ENCODE results near the gene MYH16. TPM values are rescaled to one million over a fixed set of nuclear protein-coding genes. Genes with fewer than 3 reads are reported as not detected.

MYH16 gene
- total RNA-seq, 4 donors from 2014 or later: not detected

DNA sequence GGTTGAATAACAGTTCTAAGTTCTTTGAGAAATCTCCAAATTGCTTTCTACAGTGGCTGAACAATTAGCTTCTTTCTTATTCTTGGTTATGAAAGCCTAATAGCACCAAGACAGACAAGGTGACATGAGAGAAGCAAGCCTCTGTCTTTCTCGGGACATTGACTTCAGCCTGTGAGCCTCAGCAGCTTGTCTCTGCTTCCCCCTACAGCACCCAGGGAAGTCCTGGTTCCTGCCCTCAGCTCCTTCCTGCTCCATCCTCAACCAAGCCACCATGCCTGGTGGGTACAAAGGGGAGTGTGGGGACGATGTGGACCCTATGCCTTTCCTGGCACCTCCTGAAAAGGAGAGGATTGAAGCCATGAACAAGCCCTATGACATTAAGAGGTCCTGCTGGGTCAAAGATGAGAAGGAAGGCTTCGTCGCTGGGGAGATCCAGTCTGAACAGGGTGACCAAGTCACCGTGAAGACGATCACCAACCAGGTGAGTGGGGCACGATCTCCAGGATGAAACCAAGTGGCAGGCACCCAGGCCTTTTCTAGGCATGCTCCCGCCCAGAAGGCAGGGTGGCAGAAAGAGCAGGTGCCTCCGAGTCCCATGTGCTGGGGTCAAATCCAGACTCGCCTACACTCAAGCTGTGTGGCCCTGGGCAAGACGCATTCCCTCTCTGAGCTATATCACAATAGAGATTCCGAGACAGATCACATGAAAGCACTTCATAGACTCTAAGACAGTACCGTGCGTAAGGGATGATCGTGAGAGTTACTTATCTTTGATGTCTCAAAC is 33.9 kb upstream of the MYH16 start:
- TF ChIP-seq, protein P1, sequence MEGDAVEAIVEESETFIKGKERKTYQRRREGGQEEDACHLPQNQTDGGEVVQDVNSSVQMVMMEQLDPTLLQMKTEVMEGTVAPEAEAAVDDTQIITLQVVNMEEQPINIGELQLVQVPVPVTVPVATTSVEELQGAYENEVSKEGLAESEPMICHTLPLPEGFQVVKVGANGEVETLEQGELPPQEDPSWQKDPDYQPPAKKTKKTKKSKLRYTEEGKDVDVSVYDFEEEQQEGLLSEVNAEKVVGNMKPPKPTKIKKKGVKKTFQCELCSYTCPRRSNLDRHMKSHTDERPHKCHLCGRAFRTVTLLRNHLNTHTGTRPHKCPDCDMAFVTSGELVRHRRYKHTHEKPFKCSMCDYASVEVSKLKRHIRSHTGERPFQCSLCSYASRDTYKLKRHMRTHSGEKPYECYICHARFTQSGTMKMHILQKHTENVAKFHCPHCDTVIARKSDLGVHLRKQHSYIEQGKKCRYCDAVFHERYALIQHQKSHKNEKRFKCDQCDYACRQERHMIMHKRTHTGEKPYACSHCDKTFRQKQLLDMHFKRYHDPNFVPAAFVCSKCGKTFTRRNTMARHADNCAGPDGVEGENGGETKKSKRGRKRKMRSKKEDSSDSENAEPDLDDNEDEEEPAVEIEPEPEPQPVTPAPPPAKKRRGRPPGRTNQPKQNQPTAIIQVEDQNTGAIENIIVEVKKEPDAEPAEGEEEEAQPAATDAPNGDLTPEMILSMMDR (IDR thresholded peaks at IDR 0.05): no peak
- no peak for DNase-seq (ENCODE audit: low spot score)
- ATAC-seq (ENCODE audit: low FRiP score): no peak

- DNase-seq (ENCODE audit: low spot score) (no peak), ATAC-seq (ENCODE audit: low FRiP score) (no peak)
- TF ChIP-seq, protein P1 (IDR thresholded peaks at IDR 0.05): no peak
Observed at GRCh38 chr7:99242682-99243081, 30.0 kb upstream of the MYH16 start.

- TF ChIP-seq, protein P1 (IDR thresholded peaks at IDR 0.05): no peak
- ATAC-seq (ENCODE audit: low FRiP score): no peak
- DNase-seq (ENCODE audit: low spot score): no peak
Observed at GRCh38 chr7:99243751-99244337, 28.8 kb upstream of the MYH16 start.

GRCh38 chr7:99244939-99245338 is 27.7 kb upstream of the MYH16 start:
- DNase-seq (ENCODE audit: low spot score) (no peak), ATAC-seq (ENCODE audit: low FRiP score) (no peak)
- TF ChIP-seq, protein P1 (IDR thresholded peaks at IDR 0.05): no peak

GRCh38 chr7:99248391-99249095 is 24.1 kb upstream of the MYH16 start:
- DNase-seq (ENCODE audit: low spot score) (no peak), ATAC-seq (ENCODE audit: low FRiP score) (no peak)
- TF ChIP-seq, protein P1 (IDR thresholded peaks at IDR 0.05): no peak

- TF ChIP-seq, protein P1 (IDR thresholded peaks at IDR 0.05): no peak
- DNase-seq (ENCODE audit: low spot score): no peak
- ATAC-seq (ENCODE audit: low FRiP score): no peak
Observed at GRCh38 chr7:99249985-99250575, 22.6 kb upstream of the MYH16 start.

Measured in omental fat pad (tissue), 4 donors.